ENCODE results near the gene SLC6A18.

SLC6A18 gene

GRCh38 chr5:1187234-1187949, 37.8 kb upstream of the SLC6A18 start:
- no peak for DNase-seq

- no peak for DNase-seq
Measured at GRCh38 chr5:1187950-1188334, 37.2 kb upstream of the SLC6A18 start.

- no peak for DNase-seq
Measured at GRCh38 chr5:1188464-1188863, 36.7 kb upstream of the SLC6A18 start.

GRCh38 chr5:1189269-1189668, 35.9 kb upstream of the SLC6A18 start:
- DNase-seq = no peak

- DNase-seq = no peak
Measured at GRCh38 chr5:1190278-1190677, 34.9 kb upstream of the SLC6A18 start.

- no peak for DNase-seq
Measured at GRCh38 chr5:1190837-1191239, 34.3 kb upstream of the SLC6A18 start.

GRCh38 chr5:1192971-1193590, 32.1 kb upstream of the SLC6A18 start:
- no peak for DNase-seq

- DNase-seq = no peak
Measured at GRCh38 chr5:1193591-1193985, 31.6 kb upstream of the SLC6A18 start.

GRCh38 chr5:1194378-1194777, 30.8 kb upstream of the SLC6A18 start:
- no peak for DNase-seq

- no peak for DNase-seq
Measured at GRCh38 chr5:1195439-1195838, 29.7 kb upstream of the SLC6A18 start.

- DNase-seq = no peak
Measured at GRCh38 chr5:1195916-1196315, 29.3 kb upstream of the SLC6A18 start.

- DNase-seq = no peak
Measured at GRCh38 chr5:1196562-1196961, 28.6 kb upstream of the SLC6A18 start.

GRCh38 chr5:1197876-1198666, 27.1 kb upstream of the SLC6A18 start:
- no peak for DNase-seq

- DNase-seq = no peak
Measured at GRCh38 chr5:1199340-1199648, 25.9 kb upstream of the SLC6A18 start.

- no peak for DNase-seq
Measured at GRCh38 chr5:1199649-1200494, 25.3 kb upstream of the SLC6A18 start.

GRCh38 chr5:1200495-1201326, 24.5 kb upstream of the SLC6A18 start:
- DNase-seq = no peak

GRCh38 chr5:1201327-1202025, 23.7 kb upstream of the SLC6A18 start, which contains the start of gene SLC6A19:
Gene SLC6A19, plus strand, starts transcription at chr5:1201595. Its CDS starts 56 bp downstream, at chr5:1201651.
- no peak for DNase-seq

- DNase-seq = no peak
Measured at GRCh38 chr5:1202026-1202797, 23.0 kb upstream of the SLC6A18 start.

- no peak for DNase-seq
Measured at GRCh38 chr5:1202798-1203185, 22.4 kb upstream of the SLC6A18 start.

GRCh38 chr5:1203311-1203967, 21.7 kb upstream of the SLC6A18 start:
- DNase-seq = no peak

All from activated CD4-positive, alpha-beta T cell treated with anti-CD3 and anti-CD28 coated beads for 48 hours (primary cell).